Measurements from ENCODE around the gene SLC25A11.

SLC25A11 gene, protein sequence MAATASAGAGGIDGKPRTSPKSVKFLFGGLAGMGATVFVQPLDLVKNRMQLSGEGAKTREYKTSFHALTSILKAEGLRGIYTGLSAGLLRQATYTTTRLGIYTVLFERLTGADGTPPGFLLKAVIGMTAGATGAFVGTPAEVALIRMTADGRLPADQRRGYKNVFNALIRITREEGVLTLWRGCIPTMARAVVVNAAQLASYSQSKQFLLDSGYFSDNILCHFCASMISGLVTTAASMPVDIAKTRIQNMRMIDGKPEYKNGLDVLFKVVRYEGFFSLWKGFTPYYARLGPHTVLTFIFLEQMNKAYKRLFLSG

DNA sequence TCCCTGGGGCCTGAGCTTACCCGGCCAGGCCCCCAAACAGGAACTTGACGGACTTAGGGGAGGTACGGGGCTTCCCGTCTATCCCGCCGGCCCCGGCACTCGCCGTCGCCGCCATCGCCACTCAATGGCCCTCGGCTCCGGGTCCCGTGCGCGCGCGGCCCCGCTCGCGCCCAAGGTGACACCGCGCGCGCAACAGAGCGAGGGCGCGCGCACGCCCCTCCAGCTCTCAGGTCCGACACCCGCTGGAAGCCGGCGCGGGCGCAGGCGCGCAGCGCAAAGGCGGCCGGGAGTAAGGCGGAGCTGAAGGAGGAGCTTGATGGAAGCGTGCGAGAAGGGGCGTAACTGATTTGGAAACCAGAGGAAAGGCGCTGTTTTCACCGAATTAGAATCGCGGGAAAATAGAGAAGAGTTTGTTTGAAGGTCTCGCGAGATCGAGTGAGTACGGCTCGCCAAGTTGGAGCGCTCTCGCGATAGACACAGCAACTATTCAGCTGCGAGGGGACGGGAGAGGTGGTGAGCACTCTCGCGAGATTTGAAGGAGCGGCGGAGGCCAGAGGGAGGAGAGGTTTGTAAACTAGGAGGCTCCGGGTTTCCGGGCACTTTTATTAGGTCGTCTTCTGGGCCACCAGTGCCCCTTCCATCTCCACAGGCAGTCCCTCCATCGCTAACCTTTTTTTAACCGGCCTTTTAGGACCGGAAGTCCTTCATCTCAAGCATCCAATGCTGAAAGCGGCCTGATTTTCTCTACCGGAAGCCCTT lies at the start of gene SLC25A11, which contains the start of gene RNF167:
SLC25A11 (minus strand) TSS at position 251 of the 759 bp plus-strand sequence; CDS start at position 115, 136 bp downstream.
RNF167 (plus strand) TSS at position 473 of the 759 bp plus-strand sequence. CDS start 642 bp downstream, outside the sequence.
- peak; percentile 100 for DNase-seq (ENCODE audit: low read depth in 2 of 2)

DNA sequence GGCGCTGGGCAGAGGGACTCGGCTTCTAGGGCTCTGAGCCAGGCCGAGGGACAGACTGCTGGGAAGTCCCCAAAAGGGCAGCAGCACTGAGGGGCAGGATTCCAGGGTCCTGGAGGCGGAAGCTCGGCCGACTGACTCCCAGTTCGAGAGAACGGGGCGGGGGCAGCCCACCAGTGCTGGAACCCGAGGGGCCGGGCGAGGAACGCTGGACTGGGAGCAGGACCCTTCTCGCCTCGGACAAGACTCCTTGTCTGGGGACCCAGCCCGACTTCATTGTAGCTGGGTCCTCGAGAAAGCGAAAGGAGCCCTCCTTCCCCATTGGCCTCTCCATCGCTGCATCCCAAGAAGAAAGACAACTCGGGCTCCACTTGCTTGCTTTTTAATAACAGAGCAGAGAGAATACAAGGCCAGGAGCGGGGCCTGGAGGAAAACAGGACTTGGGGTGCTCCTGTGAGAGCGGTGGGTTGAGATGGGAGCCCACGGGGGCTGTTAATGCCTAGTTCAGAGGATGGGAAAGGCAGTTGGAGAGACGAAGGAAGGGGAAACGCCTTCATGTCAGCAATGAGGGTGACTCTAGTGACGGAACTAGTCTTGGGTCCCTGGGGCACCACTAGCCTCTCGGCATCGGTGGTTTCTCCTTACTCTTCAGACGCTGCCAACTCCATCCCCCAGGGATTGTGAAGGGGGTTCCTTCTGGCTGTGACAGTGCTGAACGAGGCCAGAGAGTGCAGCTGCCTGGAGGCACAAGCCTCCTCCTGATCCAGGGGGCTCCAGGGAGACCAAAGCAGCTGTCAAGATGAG lies 48.1 kb upstream of the SLC25A11 start:
- no peak for DNase-seq (ENCODE audit: low read depth in 2 of 2)

DNA sequence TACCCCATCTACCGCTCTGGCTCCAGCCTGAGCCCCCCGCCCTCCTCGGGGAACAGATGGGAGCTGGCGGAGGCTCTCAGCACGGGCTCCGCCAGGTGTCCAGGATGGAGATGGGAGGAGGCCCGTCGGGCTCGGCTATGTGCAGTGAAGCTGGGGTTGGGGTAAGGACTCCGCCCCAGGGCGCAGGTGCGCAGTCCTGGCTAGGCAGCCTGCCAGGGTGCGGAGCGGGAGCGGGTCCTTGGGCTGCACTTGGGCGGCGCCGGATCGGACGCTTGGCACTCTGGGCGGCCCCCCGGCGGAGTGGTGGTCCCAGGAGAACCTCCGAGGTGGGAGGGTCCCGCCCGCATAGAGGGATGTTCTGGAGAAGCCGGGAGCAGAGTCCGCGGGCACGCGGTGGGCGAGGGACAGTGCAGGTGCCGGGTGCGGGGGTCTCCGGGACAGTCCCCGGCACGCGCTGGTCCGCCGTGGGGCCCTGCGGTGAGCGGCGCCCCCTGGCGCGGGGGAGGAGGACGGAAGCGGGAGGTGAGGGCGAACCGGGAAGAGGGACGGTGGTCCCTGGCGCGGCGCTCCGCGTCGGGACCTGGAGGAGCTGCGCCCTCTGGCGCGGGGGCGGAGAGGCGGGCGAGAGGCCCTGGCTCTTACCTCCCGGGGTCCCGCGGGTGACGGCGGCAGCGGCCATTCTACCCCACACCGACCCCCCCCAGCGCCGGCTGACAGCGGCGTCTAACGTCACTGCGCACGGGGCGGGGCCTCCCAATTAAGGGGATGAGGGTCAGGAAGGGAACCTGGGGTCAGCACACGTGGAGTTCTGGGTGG lies 47.3 kb upstream of the SLC25A11 start, which contains the start of gene CAMTA2:
CAMTA2 (minus strand) TSS at position 725 of the 816 bp plus-strand sequence. CDS start 1,453 bp downstream, outside the sequence.
- DNase-seq (ENCODE audit: low read depth in 2 of 2): peak in 1 of 2 experiments; percentile 40

DNA sequence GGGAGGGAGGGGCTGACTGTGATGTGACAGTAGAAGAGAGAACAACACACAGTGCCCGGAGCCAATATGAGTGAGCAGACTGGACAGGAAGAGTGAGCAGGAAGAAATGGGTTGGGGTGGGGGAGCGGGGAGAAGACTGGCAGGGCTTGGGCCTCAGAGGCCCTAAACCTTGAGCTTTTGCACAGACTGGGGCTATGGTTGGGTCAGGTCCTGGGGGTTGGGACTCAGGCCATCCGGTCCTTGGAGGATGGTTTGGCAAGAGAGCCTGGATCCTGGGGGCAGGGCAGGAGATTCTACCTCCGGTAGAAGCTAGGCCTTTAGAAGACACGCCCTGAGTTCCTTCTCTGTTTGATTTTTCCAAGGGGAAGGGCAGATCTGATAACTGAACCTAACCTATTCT lies 46.6 kb upstream of the SLC25A11 start:
- no peak for DNase-seq (ENCODE audit: low read depth in 2 of 2)

DNA sequence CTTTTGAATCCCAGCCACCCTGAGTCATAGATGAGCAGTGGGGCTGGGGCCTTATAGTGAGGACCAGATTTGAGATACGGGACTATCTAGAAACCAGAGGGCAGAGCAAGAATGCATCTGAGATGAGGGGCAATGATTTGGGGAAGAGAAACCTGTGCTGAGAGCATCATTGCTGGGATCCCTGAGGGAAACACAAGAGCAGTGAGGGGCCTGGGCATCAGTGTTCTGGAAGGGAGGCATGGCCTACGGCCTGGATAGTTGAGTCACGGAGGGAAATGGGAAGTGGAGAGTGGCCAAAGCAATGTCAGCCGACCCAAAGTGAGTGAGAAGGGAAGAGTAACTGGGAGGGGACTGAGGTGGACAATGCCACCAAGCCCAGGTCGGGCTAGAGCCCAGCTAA lies 42.5 kb upstream of the SLC25A11 start:
- no peak for DNase-seq (ENCODE audit: low read depth in 2 of 2)

DNA sequence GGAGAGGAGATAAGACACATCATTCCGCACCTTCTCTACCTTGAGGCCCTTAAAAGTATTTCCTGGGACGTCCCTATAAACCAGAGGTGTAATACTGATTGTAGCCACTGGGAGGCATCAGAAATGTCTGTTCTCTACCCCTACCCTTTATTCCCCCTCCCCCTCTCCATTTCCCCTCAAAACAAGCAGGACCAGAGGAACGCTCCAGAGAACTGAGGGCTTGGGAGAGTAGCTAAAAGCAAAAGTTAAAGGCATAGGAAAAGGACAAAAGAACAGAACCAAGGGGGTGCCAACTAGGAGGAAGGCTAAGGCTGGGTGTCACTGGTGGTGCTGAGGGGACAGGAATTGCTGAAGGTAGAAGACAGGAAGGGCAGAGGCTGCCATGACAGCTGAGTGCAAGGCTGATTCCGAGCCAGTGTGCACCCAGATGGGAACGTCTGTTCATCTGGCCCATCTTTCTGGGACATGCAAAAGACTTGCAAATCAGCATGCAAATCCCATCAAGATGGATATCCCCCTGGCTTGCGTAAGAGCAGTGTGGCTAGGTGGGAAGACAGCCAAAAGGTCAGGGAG lies 40.9 kb upstream of the SLC25A11 start:
- DNase-seq (ENCODE audit: low read depth in 2 of 2): no peak

DNA sequence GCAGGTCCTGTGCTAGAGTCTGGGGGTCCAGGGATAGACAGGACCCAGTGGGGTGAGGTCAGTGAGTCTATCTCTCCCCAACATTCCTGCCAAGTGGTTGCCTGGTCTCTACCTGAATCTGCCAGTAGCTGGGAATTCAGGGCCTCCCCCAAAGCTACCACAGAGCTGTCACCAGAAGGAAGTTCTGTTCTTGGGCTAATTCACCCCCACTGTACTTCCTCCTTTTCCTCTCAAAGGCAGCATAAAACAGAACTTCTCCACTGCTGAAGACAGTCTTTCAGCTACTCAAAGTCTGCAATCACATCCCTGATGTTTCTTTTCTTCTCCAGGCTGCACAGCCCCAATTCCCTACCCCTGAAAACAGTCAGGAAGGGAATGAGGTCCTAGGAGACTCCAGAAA lies 38.9 kb upstream of the SLC25A11 start:
- DNase-seq (ENCODE audit: low read depth in 2 of 2): no peak

DNA sequence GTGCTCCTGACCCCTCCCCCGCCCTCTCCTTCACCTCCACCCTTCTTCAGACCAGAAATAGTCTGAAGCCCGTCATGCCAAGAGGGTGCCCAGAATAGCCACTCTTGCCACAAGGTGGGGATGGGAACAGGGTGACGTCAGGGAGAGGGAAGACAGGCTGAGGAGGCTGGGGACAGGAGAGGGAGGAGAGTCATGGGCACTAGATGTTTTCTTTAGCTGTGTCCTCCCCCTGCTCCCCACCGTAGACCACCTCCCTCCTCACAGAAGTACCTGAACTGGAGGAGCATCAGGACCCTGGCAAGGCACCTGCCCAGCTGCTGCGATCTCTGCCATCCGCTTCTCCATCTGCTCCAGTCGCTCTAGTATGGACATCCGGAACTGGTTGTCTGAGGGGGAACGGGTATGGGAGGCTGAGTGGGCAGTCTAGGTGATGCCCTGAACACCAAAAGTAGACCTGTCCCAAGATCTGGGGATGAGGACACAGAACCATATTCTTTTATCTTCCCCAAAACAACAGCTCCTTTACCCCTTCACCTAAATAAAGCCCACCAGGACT lies 34.3 kb upstream of the SLC25A11 start:
- no peak for DNase-seq (ENCODE audit: low read depth in 2 of 2)

DNA sequence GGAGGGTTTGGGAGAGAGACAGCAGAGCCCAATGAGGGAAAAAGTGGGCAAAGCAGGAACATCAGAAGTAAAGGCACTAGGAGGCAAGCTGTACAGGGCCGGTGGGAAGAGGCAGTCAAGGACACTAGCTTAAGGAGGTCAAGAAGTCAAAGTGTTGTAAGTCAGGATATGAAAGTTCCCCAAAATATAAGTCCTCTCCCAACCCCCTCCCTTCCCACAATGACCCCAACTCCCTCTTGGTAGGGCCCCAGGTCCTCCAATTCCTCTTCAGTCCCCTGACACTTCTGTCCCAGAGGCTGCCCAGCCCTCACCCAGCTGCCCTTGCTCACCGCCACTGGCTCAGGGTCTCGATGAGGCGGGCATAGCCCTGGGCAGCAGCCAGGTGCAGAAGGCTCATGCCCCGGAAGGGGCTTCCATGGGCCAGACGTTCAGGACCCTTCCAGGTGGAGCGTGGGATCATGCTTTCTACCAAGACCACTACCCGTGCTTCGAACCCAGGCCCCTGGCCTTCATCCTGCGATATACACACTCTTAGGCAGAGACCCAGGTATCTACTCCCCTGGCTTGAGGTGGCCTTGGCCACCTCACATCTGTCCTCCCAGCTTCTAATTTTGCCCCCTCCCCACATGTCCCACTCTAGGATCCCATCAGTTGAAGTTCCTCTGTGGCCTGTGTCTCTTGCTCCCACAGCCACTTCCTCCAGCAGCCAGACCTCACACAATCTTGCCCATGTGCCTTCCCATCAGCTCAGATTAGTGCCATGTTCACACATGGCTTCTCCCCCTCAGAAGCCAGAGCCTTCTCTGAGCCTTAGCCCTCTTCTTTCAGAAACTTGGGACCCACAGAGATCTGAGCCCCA lies 33.6 kb upstream of the SLC25A11 start:
- DNase-seq (ENCODE audit: low read depth in 2 of 2): no peak

DNA sequence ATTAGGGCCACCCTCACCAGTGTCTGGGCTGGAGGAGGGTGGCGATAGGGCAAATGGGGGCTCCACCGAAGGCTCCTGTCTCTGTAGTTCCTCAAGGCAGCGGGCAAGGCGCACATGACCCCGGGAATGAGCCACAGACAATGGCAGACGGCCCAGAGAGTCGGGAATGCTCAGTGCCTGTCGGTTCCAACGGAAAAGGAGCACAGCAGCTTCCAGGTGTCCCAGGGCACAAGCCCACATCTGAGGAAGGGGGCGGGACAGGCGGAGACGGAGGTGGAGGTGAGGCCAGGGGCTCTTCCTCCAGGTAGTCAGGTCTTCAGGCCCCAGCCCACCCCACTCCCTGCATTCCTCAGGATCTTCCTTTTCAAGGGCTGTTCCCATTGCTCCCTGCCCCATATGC lies 32.9 kb upstream of the SLC25A11 start:
- no peak for DNase-seq (ENCODE audit: low read depth in 2 of 2)

DNA sequence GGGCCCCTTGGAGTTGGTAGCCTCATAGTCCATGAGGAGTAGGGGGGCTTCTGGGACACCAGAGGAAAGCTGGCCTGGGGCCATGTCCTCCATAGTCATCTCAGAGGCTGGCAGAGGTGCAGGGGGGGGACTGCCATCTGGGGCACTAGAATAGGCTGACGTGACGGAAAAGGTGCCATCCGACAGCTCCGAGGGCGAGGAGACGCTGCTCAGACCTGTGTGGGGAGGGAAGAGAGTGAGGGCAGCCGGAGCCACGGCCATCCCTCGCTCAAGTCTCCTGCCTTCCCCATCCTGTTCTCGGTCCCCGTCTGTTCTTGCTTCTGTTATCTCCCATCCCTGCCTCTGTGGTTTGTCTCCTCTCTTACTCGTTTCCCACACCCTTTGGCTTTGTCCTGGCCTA lies 32.5 kb upstream of the SLC25A11 start:
- DNase-seq (ENCODE audit: low read depth in 2 of 2): no peak

DNA sequence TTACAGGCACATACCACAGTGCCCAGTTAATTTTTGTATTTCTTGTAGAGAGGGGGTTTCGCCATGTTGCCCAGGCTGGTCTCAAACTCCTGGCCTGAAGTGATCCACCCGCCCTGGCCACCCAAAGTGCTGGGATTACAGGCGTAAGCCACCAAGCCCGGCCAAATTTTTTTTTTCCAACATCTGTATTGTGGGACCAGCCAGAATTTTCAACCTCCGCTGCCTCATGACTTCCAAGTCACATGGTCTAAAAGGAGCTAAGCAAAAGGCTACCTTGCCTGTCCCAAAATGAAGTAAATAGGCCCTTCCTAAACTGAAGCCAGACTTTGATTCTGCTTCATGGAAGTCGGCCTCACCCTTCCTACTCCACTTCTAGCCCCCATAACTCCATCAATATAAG lies 32.0 kb upstream of the SLC25A11 start:
- DNase-seq (ENCODE audit: low read depth in 2 of 2): no peak

DNA sequence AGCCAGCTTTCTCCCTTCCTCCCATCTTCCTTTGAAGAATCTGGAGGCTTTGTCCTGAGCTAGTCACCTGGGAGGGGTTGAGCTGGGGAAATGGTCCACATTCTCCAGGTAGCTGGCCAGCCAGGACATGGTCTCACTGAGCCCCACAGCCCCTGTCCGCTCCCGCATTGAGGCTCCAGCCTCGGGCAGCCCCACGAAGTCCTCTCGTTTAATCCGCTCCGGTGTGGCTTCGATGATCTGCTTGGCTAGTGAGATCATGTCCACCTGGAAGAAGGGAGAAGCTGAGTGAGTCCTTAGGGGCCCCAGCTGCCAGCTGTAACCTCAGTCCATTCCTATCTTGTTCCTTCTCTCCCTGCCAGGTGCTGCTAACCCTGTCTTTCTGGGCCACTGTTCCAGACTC lies 30.4 kb upstream of the SLC25A11 start:
- DNase-seq (ENCODE audit: low read depth in 2 of 2): no peak

DNA sequence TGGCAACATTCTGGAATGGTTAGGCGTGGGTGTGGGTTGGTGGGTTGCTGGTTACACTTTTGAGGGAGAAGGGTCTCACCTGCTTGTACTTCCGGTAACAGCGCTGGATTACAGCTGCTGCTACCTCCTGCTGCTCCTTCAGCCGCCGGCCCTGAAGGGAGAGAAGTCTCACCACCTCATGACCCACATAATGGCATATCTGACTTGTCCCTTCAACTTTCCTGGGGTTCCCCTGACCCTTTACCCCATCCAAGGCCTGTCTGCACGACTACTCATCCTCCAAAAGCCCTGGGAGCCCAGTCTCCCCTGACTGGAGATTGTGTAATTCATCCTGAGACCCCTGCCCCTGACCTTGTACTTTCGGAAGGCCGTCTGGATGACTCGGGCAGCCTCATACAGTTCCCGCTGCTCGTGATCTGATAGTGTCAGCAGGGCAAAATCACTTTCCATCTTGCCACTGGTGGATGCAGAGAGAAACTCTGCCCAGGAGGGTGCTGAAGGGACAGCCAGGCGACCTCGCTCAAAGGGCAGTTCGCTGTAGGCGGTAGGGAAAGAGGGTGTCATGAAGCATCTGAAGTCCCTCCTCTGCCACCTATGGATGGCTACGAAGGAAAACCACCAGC lies 29.8 kb upstream of the SLC25A11 start:
- no peak for DNase-seq (ENCODE audit: low read depth in 2 of 2)

DNA sequence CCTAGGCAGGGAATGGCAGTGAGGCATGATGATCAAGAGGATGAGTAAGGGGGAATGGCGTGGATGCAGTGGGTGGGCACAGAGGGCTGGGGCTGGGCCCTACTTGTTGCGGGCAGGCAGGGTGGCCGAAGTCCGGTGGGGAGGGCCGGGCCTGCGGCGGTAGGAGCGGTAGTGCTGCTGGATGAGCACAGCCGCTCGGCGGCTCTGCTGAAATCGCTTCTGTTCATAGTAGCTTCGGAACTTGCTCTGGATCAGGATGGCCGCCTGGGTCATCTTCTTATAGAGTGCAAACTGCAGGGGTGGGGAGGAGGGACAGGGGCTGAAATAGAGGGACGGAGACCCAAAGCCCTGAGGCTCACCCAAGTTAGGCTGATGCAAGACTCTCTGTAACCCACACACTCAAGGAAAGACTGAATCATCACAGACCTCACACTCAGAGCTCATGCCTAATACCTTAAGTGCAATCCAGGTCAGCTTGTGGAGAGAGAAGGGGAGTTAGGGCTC lies 29.3 kb upstream of the SLC25A11 start:
- DNase-seq (ENCODE audit: low read depth in 2 of 2): peak; percentile 86 to 89

DNA sequence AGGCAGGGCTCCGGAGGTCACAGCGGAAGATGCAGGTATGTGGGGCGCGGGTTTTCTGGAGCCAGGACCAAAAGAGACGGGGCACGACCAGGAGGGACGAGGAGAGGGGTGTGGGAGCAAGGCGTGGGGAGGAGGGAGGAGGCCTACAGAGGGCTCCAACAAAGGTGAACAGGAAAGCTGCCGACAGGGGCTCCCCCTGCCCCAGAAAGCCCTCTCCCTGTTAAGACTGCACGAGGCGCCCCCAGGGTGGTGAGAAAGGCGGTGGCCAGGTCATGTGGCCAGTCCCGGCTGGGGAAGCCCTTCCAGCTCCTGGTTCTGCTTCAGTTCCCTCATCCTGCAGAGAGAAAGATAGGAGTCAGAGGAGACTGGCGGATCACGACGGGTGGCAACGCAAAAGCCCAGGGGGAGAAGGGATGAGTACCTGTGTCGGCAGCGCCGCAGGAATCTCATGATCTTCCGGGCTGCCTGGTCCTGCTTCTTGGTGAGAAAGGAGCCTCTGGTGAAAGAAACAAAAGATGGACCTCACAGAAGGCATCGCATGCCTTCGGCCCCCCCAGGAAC lies 28.7 kb upstream of the SLC25A11 start:
- DNase-seq (ENCODE audit: low read depth in 2 of 2): no peak

DNA sequence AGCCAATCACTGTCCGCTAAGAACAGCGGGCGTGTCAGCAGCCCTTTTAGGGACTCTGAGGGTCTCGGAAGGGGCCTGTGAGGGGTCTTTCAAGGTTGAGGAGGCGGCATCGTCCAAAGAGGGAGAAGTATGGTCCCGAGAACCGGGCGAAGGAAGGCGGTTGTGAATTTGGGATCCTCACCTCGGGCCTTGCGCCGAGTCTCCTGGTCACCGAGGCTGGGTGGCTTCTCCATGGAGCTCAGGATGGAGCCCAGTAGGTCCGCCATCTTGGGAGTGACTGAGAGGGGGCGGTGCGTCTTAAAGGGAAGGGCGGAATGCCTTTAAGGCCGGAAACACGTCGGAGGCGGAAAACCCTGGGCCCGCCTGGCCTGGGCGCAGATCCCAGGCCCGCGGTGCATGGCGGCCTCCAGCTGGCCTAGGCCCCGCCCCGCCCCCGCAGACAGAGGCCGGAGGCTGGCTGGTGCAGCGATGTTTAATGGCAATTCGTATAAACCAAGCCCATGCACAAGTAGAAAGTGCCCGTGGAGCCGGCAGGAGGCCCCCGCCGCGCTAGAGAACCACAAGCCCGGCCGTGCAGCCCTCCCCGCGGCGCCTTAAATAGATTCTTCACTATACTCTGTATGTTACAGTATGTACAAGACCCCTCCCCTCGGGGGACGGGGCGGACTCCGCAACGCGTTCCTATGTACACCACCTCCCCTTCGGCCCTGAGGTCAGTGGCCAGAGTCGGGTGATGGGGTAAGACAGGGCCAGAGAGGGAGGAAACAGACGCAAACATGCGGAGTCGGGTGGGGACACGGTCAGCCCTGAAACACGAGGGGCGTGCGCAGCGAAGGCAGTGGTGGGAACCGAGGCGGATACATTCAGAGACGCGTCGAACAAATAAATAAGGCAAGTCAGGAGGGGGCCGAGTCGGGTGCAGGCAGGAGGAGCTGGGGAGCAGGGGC lies 28.0 kb upstream of the SLC25A11 start, which contains the start of gene SPAG7:
SPAG7 (minus strand) TSS at position 279 of the 947 bp plus-strand sequence; CDS start at position 266, 13 bp downstream.
- peak; percentile 95 for DNase-seq (ENCODE audit: low read depth in 2 of 2)

Measured in fibroblast of skin of left quadriceps (primary cell).